Fibroblast of villous mesenchyme (primary cell): ENCODE results near the gene RASGRP2. TPM values are rescaled to one million over a fixed set of nuclear protein-coding genes. Genes with fewer than 3 reads are reported as not detected.

Experiments used
- DNase-seq: peaks from one replicate; pipeline ENCODE4 v3.0.0-alpha.2; 2010; ENCODE audit warnings: low read depth
- H3K4me3 ChIP-seq: 2 replicates; pipeline ENCODE4 v1.5.1; 2011; ENCODE audit warnings: low read depth, mild to moderate bottlenecking, low read length
- CTCF ChIP-seq: IDR thresholded peaks from 2 replicates; pipeline ENCODE4 v1.5.1; 2012; ENCODE audit warnings: low read depth, mild to moderate bottlenecking, low read length; ENCODE audit not compliant: insufficient read depth
- total RNA-seq: library from RNA; depleted of rRNA; stranded (reverse); fragments of >200 nt; gene quantifications from 2 replicates; pipeline ENCODE4 v1.2.3, GENCODE V29; 2012

Gene RASGRP2
- total RNA-seq, 1 donor = 12.5 TPM

- TF ChIP-seq CTCF = no peak
- DNase-seq = no peak
- H3K4me3 ChIP-seq = no peak overlapping the region
These were observed 21.5 kb downstream of the RASGRP2 start for GRCh38 chr11:64722141-64723065.

- no peak for DNase-seq
- TF ChIP-seq CTCF = no peak
- no peak overlapping the region for H3K4me3 ChIP-seq
These were observed 22.6 kb downstream of the RASGRP2 start for GRCh38 chr11:64721359-64721699.

GRCh38 chr11:64720640-64721358 lies 23.1 kb downstream of the RASGRP2 start:
- TF ChIP-seq CTCF = no peak

GRCh38 chr11:64720167-64720566 lies 23.8 kb downstream of the RASGRP2 start:
- TF ChIP-seq CTCF = no peak
- no peak overlapping the region for H3K4me3 ChIP-seq
- DNase-seq = no peak

More at GRCh38 chr11:64720640-64721358, 23.1 kb downstream of the RASGRP2 start:
- no peak for DNase-seq
- no peak overlapping the region for H3K4me3 ChIP-seq

- no peak overlapping the region for H3K4me3 ChIP-seq
- DNase-seq = no peak
- no peak for TF ChIP-seq CTCF
These were observed 24.5 kb downstream of the RASGRP2 start for GRCh38 chr11:64719406-64719805.

GRCh38 chr11:64718780-64719124 lies 25.2 kb downstream of the RASGRP2 start:
- DNase-seq = no peak
- no peak for TF ChIP-seq CTCF
- H3K4me3 ChIP-seq = no peak overlapping the region
